Left ventricle myocardium inferior (tissue), 1 donor: Measurements from ENCODE around the gene WIPF2. TPM values are rescaled to one million over a fixed set of nuclear protein-coding genes. Genes with fewer than 3 reads are reported as not detected.

Experiments used
- DNase-seq: peaks from one replicate; pipeline ENCODE4 v3.0.0-alpha.2; 2020
- H3K27ac ChIP-seq: fragments of 200-600 bp; replicated peaks from 2 replicates; pipeline ENCODE4 v1.8.0; 2021
- H3K27me3 ChIP-seq: fragments of 200-600 bp; 2 replicates; pipeline ENCODE4 v1.8.0; 2021; ENCODE audit warnings: low read depth
- H3K36me3 ChIP-seq: fragments of 200-600 bp; 2 replicates; pipeline ENCODE4 v1.8.0; 2021
- H3K4me1 ChIP-seq: fragments of 200-600 bp; 2 replicates; pipeline ENCODE4 v1.8.0; 2021
- H3K4me3 ChIP-seq: fragments of 200-600 bp; 2 replicates; pipeline ENCODE4 v1.8.0; 2021; ENCODE audit warnings: mild to moderate bottlenecking, moderate library complexity
- H3K9me3 ChIP-seq: fragments of 200-600 bp; replicated peaks from 2 replicates; pipeline ENCODE4 v1.8.0; 2021
- intact Hi-C: fragments of 100-400 bp; cut with micrococcal nuclease; formaldehyde crosslinking; loops from one replicate; pipeline ENCODE4 v1.11.0; 2022
- total RNA-seq: library from RNA; stranded (reverse); fragmentation: NEBNext Ultra II Directional; extraction: Animal tissue kit (Norgen Biotek cat#: 25700); gene quantifications from one replicate; pipeline ENCODE4 v1.2.1, GENCODE V29; 2021
- TF ChIP-seq, protein P1 (sequence below): fragments of 200-600 bp; IDR thresholded peaks from 2 replicates; pipeline ENCODE4 v1.8.0; 2021; ENCODE audit warnings: antibody characterized with exemption, mild to moderate bottlenecking, borderline replicate concordance
- donor health status: DM: no; HTN: yes; CAD: no; lungs with severe emphysema.

Gene WIPF2
- total RNA-seq, 1 donor from 2014 or later: 12.5 TPM

DNA sequence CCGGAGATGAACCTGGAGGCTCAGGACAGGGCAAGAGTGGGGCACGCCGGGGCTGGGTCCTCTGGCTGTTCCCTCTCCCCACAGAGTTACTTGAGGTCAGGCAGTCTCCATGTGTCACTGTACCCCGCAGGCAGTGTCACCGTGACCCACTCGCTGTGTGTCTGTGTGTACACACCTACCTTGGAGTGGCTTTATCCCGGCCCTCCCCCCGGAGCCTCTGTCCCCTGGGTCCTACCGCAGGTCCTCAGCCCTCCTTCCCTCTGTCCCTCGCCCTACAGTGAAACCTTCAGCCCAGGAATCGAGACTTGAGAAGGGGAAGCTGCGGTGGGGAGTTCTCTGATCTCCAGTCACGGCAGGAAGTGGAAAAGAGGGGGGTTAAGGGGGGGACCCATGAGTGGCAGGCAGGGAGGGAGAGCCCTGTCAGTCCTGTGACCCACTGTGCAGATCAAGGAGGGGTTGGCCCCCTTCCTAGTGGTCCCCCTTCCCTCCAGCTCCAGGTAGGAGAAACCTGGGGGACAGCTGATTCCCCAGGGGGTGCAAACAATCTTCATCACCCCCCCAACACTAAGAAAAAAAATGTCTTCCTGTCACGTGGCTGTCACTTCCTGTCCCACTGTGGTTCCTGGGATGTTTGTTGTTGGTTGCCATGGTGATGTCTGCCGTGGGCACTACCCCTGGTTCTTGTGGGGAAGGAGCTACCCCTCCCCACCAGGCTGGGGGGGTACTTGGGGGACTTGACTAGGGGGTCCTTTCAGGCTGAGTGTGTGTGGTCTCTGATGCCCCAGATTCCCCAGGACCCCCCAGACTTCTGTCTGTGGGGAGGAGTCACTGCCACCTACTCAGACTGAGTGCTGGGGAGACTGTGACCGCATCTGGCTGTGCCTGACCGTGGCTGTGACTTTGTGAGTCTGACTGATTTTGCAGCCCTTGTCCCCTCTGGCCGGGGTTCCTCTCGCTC is 103.5 kb downstream of the WIPF2 start:
- DNase-seq: peak; percentile 74
- Histone ChIP-seq H3K36me3 (no peaks in the 10 kb centered on the region), H3K4me1 (peaks cover 98% of the 10 kb centered on the region), H3K4me3 (peak overlapping the region; percentile 78), H3K9me3 (no peaks in the 10 kb centered on the region), H3K27ac (peak overlapping the region; percentile 90), H3K27me3 (no peaks in the 10 kb centered on the region)
- intact Hi-C loops: no loop called here
- TF ChIP-seq, protein P1, sequence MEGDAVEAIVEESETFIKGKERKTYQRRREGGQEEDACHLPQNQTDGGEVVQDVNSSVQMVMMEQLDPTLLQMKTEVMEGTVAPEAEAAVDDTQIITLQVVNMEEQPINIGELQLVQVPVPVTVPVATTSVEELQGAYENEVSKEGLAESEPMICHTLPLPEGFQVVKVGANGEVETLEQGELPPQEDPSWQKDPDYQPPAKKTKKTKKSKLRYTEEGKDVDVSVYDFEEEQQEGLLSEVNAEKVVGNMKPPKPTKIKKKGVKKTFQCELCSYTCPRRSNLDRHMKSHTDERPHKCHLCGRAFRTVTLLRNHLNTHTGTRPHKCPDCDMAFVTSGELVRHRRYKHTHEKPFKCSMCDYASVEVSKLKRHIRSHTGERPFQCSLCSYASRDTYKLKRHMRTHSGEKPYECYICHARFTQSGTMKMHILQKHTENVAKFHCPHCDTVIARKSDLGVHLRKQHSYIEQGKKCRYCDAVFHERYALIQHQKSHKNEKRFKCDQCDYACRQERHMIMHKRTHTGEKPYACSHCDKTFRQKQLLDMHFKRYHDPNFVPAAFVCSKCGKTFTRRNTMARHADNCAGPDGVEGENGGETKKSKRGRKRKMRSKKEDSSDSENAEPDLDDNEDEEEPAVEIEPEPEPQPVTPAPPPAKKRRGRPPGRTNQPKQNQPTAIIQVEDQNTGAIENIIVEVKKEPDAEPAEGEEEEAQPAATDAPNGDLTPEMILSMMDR: no peak

DNA sequence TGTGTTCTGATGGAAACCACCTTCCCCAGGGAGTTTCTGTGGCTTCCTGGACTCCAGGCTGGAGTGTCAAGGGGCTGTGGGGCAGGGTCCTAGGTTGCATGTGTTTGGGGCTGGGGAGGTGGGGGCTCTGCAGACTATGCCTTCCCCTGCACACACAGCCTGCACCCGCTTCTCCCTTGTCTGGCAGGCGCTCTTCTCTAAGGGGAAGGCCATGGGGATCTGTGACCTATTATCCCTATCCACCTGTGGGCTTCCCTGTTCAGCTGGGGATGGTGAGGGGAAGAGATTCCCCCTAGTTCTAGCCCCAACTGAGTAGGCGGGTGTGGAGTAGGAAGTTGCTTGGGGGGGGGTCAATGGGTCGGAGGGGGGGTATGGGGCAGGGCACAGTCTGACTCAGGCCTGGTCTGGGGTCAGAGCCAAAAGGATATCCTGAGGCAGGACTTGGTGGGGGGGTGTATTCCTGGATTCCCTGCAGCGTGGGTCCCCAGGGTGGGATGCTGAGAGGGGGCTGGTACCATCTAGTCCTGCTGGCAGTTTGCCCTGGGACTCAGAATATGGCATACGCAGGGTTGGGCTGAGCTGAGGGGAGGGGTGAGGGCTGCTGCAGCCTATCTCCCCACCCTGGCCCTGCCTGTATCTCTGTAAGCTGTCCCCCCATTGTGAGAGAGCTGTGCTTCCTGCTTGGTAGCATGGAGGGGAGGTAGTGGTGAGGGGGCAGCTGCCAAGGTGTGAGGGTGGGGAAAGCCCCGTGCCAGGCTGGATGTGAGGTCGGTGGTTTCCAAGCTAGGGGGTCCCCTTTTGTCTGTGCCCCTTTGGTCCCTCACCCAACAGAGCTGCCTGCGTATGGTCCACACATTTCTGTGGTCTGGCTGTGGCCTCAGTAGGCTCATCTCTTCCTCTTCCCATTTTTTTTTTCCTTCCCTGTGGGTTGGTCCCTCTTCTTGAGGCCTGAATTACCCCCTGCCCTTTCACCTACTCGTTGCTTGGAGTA is 104.6 kb downstream of the WIPF2 start:
- Histone ChIP-seq H3K27ac (peak overlapping the region; percentile 90), H3K9me3 (no peaks in the 10 kb centered on the region), H3K36me3 (no peaks in the 10 kb centered on the region), H3K4me3 (peak overlapping the region; percentile 78), H3K27me3 (no peaks in the 10 kb centered on the region), H3K4me1 (peaks cover 100% of the 10 kb centered on the region)
- TF ChIP-seq, protein P1: no peak
- intact Hi-C loops: no loop called here
- DNase-seq: peak; percentile 73

DNA sequence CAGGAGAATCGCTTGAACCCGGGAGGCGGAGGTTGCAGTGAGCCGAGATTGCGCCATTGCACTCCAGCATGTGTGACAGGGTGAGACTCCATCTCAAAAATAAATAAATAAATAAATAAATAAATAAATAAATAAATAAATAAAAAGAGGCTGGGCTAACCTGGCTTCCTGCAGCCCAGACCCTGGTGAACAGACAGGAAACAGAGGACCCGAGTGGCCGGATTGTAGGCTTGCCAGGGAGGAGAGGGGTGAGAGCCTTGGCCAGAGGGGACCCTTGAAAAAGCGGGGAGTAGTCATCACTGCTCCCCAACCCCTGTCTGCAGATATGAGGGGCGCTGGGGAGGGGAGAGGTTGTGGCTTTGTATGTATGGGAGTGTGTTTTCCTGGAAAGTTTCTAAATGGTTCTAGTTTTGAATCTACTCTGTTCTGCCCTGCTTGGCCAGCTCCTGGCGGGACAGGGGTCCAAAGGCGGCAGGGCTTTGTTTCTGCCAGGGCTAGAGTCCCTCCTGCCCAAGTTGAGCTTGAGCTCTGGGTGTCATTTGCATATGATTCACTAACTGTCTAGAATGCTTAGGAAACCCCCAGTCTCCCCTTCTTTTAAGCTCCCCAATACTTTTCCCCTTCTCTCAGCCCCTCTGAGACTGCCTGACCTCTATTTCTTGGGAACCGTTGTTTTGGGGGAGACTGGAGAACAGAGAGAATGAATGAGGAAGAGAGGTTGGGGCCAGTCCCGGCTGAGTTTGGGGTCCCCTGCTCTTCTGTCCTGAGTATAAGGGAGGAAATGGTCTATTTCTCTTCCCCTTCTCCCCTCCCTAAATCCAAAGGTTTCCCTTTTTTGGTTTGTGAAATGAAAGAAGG is 106.3 kb downstream of the WIPF2 start:
- TF ChIP-seq, protein P1: no peak
- intact Hi-C loops: no loop called here
- Histone ChIP-seq H3K9me3 (no peaks in the 10 kb centered on the region), H3K4me1 (peaks cover 100% of the 10 kb centered on the region), H3K27ac (peak overlapping the region; percentile 90), H3K36me3 (no peaks in the 10 kb centered on the region), H3K27me3 (no peaks in the 10 kb centered on the region), H3K4me3 (no peak overlapping the region)
- DNase-seq: peak; percentile 14

DNA sequence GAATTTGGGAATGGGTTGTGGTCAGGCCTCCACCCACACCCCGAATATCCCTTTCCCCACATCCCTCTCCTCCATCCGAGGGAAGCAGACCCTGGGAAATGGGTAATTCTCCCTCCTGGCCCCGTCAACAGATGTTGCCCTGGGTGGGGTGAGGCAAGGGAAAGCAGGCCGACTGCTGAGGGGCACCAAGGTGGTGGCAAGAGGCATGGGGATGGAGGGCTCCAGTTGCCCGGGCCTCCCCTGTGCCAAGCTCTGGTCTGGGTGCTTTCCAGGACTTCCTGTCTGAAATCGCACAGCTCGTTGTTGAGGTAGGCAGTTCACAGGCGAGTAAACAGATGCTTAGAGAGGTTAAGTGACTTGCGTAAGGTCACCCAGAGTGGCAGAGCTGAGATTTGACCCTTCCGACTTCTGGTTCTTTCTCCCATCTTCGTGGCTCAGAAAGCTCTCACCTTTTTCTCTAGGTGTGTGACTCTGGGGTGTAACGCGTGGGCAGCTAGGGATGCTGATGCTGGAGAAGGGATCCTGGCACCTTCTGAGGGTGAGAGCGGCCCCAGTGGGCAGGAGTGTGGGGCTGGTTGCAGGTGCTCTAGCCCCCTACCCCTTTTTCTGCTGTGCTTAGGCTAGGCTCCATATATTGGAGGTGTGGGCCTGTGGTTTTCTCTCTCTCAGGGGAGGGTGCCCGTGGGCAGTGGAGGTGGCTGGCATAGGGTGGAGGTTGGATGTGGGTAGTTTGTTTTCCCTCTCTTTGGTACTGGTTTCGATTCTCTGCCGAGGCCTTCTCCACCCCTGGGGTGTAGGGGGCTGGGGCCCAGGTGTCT is 107.1 kb downstream of the WIPF2 start:
- TF ChIP-seq, protein P1: no peak
- peaks cover 100% of the 10 kb centered on the region for H3K4me1 ChIP-seq
- no peaks in the 10 kb centered on the region for H3K27me3 ChIP-seq
- no peaks in the 10 kb centered on the region for H3K9me3 ChIP-seq
- intact Hi-C loops: no loop called here
- peak; percentile 22 for DNase-seq
- H3K36me3 ChIP-seq: peaks cover 4% of the 10 kb centered on the region
- H3K4me3 ChIP-seq: no peak overlapping the region
- H3K27ac ChIP-seq: peak overlapping the region; percentile 90
